ENCODE results near the gene PPP2R2C. TPM values are rescaled to one million over a fixed set of nuclear protein-coding genes. Genes with fewer than 3 reads are reported as not detected.

The PPP2R2C gene
- total and polyA plus RNA-seq, 9 of the 15 experiments (the other 6 are each of a cell fraction or from before 2014, with no cell fraction given), result 0.04 to 0.06 TPM; not detected in 7

DNA sequence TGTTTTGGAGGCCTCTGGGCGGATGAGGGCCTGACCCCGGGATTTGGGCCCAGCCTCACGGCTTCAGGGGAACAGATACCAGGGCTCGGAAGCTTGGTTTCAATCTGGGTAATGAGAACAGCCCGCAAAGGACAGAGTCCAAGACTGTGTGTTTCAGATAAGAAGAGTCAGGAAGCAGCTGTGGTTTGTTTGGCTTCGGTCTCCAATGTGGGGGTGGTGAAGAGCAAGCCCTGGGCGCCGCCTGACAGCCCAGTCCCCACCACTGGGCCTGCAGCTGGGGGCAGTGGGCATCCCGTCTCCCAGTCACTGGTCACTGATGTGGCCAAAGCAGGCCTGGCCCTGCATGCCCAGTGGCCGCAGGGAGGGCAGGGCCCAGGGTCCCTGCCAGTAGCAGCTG is 193.6 kb downstream of the PPP2R2C start (continued):
- TF ChIP-seq ZBTB40 (IDR thresholded peaks at IDR 0.05), result no peak
- TF ChIP-seq ZBTB40 (CRISPR knock-in tag; IDR thresholded peaks at IDR 0.05), result no peak
- peak; percentile 53 for TF ChIP-seq NCOR1 (IDR thresholded peaks at IDR 0.05)
- no peak for TF ChIP-seq SIN3A (IDR thresholded peaks at IDR 0.05; ENCODE audit: borderline replicate concordance in 2 of 2, control insufficient read depth in 1 of 2, low read depth in 2 of 2, low read length in 2 of 2)
- TF ChIP-seq ZNF589 (CRISPR knock-in tag; IDR thresholded peaks at IDR 0.05; ENCODE audit: low read depth), result peak; percentile 68; the same call in 1 of the 2 replicates
- TF ChIP-seq PML (IDR thresholded peaks at IDR 0.05; ENCODE audit: low read length), result peak; percentile 44; the same call in 1 of the 2 replicates
- peak; percentile 86 for TF ChIP-seq TEAD4 (IDR thresholded peaks at IDR 0.05; ENCODE audit: low read length)
- TF ChIP-seq TEAD4 (CRISPR knock-in tag; IDR thresholded peaks at IDR 0.05; ENCODE audit: borderline replicate concordance), result no peak
- TF ChIP-seq, protein P1, sequence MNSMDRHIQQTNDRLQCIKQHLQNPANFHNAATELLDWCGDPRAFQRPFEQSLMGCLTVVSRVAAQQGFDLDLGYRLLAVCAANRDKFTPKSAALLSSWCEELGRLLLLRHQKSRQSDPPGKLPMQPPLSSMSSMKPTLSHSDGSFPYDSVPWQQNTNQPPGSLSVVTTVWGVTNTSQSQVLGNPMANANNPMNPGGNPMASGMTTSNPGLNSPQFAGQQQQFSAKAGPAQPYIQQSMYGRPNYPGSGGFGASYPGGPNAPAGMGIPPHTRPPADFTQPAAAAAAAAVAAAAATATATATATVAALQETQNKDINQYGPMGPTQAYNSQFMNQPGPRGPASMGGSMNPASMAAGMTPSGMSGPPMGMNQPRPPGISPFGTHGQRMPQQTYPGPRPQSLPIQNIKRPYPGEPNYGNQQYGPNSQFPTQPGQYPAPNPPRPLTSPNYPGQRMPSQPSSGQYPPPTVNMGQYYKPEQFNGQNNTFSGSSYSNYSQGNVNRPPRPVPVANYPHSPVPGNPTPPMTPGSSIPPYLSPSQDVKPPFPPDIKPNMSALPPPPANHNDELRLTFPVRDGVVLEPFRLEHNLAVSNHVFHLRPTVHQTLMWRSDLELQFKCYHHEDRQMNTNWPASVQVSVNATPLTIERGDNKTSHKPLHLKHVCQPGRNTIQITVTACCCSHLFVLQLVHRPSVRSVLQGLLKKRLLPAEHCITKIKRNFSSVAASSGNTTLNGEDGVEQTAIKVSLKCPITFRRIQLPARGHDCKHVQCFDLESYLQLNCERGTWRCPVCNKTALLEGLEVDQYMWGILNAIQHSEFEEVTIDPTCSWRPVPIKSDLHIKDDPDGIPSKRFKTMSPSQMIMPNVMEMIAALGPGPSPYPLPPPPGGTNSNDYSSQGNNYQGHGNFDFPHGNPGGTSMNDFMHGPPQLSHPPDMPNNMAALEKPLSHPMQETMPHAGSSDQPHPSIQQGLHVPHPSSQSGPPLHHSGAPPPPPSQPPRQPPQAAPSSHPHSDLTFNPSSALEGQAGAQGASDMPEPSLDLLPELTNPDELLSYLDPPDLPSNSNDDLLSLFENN (IDR thresholded peaks at IDR 0.05; ENCODE audit: low read depth in 2 of 2, low read length in 2 of 2), result peak in 1 of 2 experiments; percentile 60; a peak in 1 of 4 replicates
- peak; percentile 86 for TF ChIP-seq TCF3 (CRISPR knock-in tag; IDR thresholded peaks at IDR 0.05)
- peak in 1 of 2 experiments; percentile 96; a peak in 2 of 4 replicates for TF ChIP-seq RCOR1 (IDR thresholded peaks at IDR 0.05; ENCODE audit: borderline replicate concordance in 1 of 2, low read depth in 2 of 2, low read length in 2 of 2)
- no peak for TF ChIP-seq DLX4 (CRISPR knock-in tag; IDR thresholded peaks at IDR 0.05)
- peak; percentile 87 for TF ChIP-seq ETV5 (CRISPR knock-in tag; IDR thresholded peaks at IDR 0.05; ENCODE audit: low read depth)
- no peak for TF ChIP-seq ZNF696 (CRISPR knock-in tag; conservative IDR thresholded peaks at IDR 0.05)
- 0 out of 2 replicates have a peak, but pooled peaks have one; percentile 15 for TF ChIP-seq CXXC5 (CRISPR knock-in tag; IDR thresholded peaks at IDR 0.05)
- peak; percentile 85 for TF ChIP-seq KLF16 (IDR thresholded peaks at IDR 0.05)
